Measurements from ENCODE around the gene DPP4. TPM values are rescaled to one million over a fixed set of nuclear protein-coding genes. Genes with fewer than 3 reads are reported as not detected.
"Not testable (repeated sequence)": the region's sequence is repeated elsewhere in the genome, so short reads cannot be mapped to it uniquely, and the experiment has no call there.

Gene DPP4
- total RNA-seq, 1 donor from 2014 or later: 0.59 TPM

GRCh38 chr2:162056796-162057399 is 17.1 kb downstream of the DPP4 start:
- no peaks in the 10 kb centered on the region for H3K27me3 Mint-ChIP-seq (ENCODE audit: unreplicated experiment)

GRCh38 chr2:162053808-162054155 is 20.2 kb downstream of the DPP4 start:
- Mint-ChIP-seq H3K36me3 (ENCODE audit: low read depth, unreplicated experiment) (peaks cover 3% of the 10 kb centered on the region), H3K9me3 (ENCODE audit: unreplicated experiment) (peaks cover 5% of the 10 kb centered on the region), H3K27ac (ENCODE audit: unreplicated experiment) (no peak overlapping the region), H3K27me3 (ENCODE audit: unreplicated experiment) (no peaks in the 10 kb centered on the region), H3K4me1 (ENCODE audit: unreplicated experiment) (no peaks in the 10 kb centered on the region), H3K4me3 (ENCODE audit: unreplicated experiment) (no peak overlapping the region)
- no peak for TF ChIP-seq CTCF (IDR thresholded peaks at IDR 0.05; ENCODE audit: unreplicated experiment)
- DNase-seq (ENCODE audit: low spot score): no peak

More at GRCh38 chr2:162056796-162057399, 17.1 kb downstream of the DPP4 start:
- Mint-ChIP-seq H3K36me3 (ENCODE audit: low read depth, unreplicated experiment) (peaks cover 3% of the 10 kb centered on the region), H3K4me1 (ENCODE audit: unreplicated experiment) (no peaks in the 10 kb centered on the region), H3K4me3 (ENCODE audit: unreplicated experiment) (no peak overlapping the region), H3K27ac (ENCODE audit: unreplicated experiment) (no peak overlapping the region), H3K9me3 (ENCODE audit: unreplicated experiment) (peaks cover 5% of the 10 kb centered on the region)
- no peak for DNase-seq (ENCODE audit: low spot score)
- no peak for TF ChIP-seq CTCF (IDR thresholded peaks at IDR 0.05; ENCODE audit: unreplicated experiment)

GRCh38 chr2:162053066-162053807 is 20.8 kb downstream of the DPP4 start:
- no peak for DNase-seq (ENCODE audit: low spot score)

DNA sequence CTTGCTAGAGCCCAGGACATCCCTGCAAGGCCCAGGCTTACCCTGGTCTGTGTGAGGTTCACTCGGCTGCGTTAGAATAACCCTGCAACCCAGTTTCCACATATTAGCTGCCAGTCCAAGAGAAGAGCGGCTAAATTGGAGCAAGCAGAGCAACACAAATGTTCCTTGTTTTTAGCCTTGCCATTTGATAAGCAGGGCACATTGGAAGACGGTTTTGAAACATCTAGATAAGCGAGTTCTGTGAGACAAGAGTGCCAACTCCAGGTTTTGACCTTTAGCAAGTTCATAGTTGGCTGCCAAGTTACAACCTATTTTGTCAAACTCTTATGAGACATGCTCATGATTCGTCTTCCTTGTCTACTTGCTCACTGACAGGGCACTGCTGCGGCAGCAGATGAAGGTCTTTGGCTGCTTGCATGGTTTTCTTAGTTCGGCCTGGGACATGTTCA is 23.5 kb downstream of the DPP4 start:
- no peak overlapping the region for H3K27ac Mint-ChIP-seq (ENCODE audit: unreplicated experiment)
- DNase-seq (ENCODE audit: low spot score): no peak
- no peak for TF ChIP-seq CTCF (IDR thresholded peaks at IDR 0.05; ENCODE audit: unreplicated experiment)
- no peaks in the 10 kb centered on the region for H3K4me1 Mint-ChIP-seq (ENCODE audit: unreplicated experiment)
- H3K27me3 Mint-ChIP-seq (ENCODE audit: unreplicated experiment): no peaks in the 10 kb centered on the region
- no peak overlapping the region for H3K4me3 Mint-ChIP-seq (ENCODE audit: unreplicated experiment)
- H3K36me3 Mint-ChIP-seq (ENCODE audit: low read depth, unreplicated experiment): no peaks in the 10 kb centered on the region
- H3K9me3 Mint-ChIP-seq (ENCODE audit: unreplicated experiment): no peaks in the 10 kb centered on the region

More at GRCh38 chr2:162053066-162053807, 20.8 kb downstream of the DPP4 start:
- Mint-ChIP-seq H3K27ac (ENCODE audit: unreplicated experiment) (no peak overlapping the region), H3K36me3 (ENCODE audit: low read depth, unreplicated experiment) (peaks cover 3% of the 10 kb centered on the region), H3K4me3 (ENCODE audit: unreplicated experiment) (no peak overlapping the region), H3K9me3 (ENCODE audit: unreplicated experiment) (peaks cover 5% of the 10 kb centered on the region), H3K27me3 (ENCODE audit: unreplicated experiment) (no peaks in the 10 kb centered on the region), H3K4me1 (ENCODE audit: unreplicated experiment) (no peaks in the 10 kb centered on the region)
- TF ChIP-seq CTCF (IDR thresholded peaks at IDR 0.05; ENCODE audit: unreplicated experiment): no peak

DNA sequence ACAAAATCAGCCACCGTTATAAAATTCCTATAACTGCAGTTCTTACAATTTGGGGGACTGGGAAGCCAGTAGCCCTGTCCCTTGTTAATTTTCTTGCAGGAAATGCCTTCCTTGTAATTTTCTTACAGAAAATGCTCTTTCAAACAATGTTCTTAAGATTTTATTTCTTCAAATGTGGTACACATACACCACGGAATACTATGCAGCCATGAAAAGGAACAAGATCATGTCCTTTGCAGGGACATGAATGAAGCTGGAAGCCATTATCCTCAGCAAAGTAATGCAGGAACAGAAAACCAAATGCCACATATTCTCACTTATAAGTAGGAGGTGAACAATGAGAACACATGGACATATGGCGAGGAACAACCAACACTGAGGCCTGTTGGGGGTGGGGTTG is 24.9 kb downstream of the DPP4 start:
- H3K4me1 Mint-ChIP-seq (ENCODE audit: unreplicated experiment); H3K27ac Mint-ChIP-seq (ENCODE audit: unreplicated experiment); DNase-seq (ENCODE audit: low spot score); H3K27me3 Mint-ChIP-seq (ENCODE audit: unreplicated experiment); H3K36me3 Mint-ChIP-seq (ENCODE audit: low read depth, unreplicated experiment); H3K9me3 Mint-ChIP-seq (ENCODE audit: unreplicated experiment); H3K4me3 Mint-ChIP-seq (ENCODE audit: unreplicated experiment): not testable (repeated sequence)

Measured in endothelial cell (in vitro differentiated cells).